Stimulated activated CD4-positive, alpha-beta T cell treated with anti-CD3 and anti-CD28 coated beads, TNF-alpha, amount 100 ng/mL, for 4 hours (primary cell): ENCODE data around the gene FAM20B.

Experiments
- DNase-seq, 3 experiments: peaks; one replicate each; pipeline ENCODE4 v3.0.0-alpha.2; 2020; ENCODE audit warnings: low read depth in 3 of 3

The FAM20B gene

GRCh38 chr1:179048339-179049124, 22.8 kb downstream of the FAM20B start:
- DNase-seq, result no peak

- DNase-seq, result no peak
These were observed 27.1 kb downstream of the FAM20B start for GRCh38 chr1:179052776-179053175.

GRCh38 chr1:179053486-179053885, 27.8 kb downstream of the FAM20B start:
- DNase-seq, result no peak

- DNase-seq, result no peak
These were observed 30.2 kb downstream of the FAM20B start for GRCh38 chr1:179055937-179056336.

GRCh38 chr1:179058487-179059483, 33.1 kb downstream of the FAM20B start:
- no peak for DNase-seq

GRCh38 chr1:179061360-179062282, 35.9 kb downstream of the FAM20B start:
- DNase-seq, result no peak

GRCh38 chr1:179066471-179066870, 40.8 kb downstream of the FAM20B start:
- no peak for DNase-seq

GRCh38 chr1:179077396-179077795, 51.7 kb downstream of the FAM20B start:
- DNase-seq, result no peak

GRCh38 chr1:179079113-179079761, 53.5 kb downstream of the FAM20B start:
- no peak for DNase-seq

GRCh38 chr1:179080866-179081686, 55.4 kb downstream of the FAM20B start:
- DNase-seq, result peak in 1 of 3 experiments; percentile 20

GRCh38 chr1:179081687-179082332, 56.1 kb downstream of the FAM20B start, which contains the start of gene TOR3A:
Gene TOR3A, plus strand, starts transcription at chr1:179082070. Its CDS starts 59 bp downstream, at chr1:179082129.
- DNase-seq, result peak; percentile 39 to 53 (median 44)

GRCh38 chr1:179082333-179082998, 56.8 kb downstream of the FAM20B start:
- DNase-seq, result peak in 2 of 3 experiments; percentile 9 to 19

GRCh38 chr1:179082999-179083335, 57.3 kb downstream of the FAM20B start:
- DNase-seq, result no peak

- DNase-seq, result no peak
These were observed 57.8 kb downstream of the FAM20B start for GRCh38 chr1:179083533-179083932.

GRCh38 chr1:179087665-179088064, 62.0 kb downstream of the FAM20B start:
- no peak for DNase-seq

GRCh38 chr1:179089827-179090482, 64.3 kb downstream of the FAM20B start:
- DNase-seq, result no peak

- DNase-seq, result no peak
These were observed 64.8 kb downstream of the FAM20B start for GRCh38 chr1:179090522-179090921.

GRCh38 chr1:179090923-179091322, 65.2 kb downstream of the FAM20B start:
- DNase-seq, result no peak
